NT2/D1 (cell line): ENCODE measurements around the gene ARAP3.

Experiments used
- DNase-seq: peaks from one replicate; pipeline ENCODE4 v3.0.0-alpha.2; 2011; ENCODE audit warnings: low read depth, low spot score
- H3K27me3 ChIP-seq: 2 replicates; pipeline ENCODE4 v1.6.0; 2011; ENCODE audit warnings: mild to moderate bottlenecking; ENCODE audit not compliant: insufficient read length, insufficient read depth
- H3K36me3 ChIP-seq: 2 replicates; pipeline ENCODE4 v1.6.1; 2011; ENCODE audit warnings: mild to moderate bottlenecking, low read length, mixed read lengths; ENCODE audit not compliant: insufficient read depth, insufficient read length
- H3K4me1 ChIP-seq: 2 replicates; pipeline ENCODE4 v1.5.1; 2011; ENCODE audit not compliant: insufficient read depth, insufficient read length
- H3K4me3 ChIP-seq: 2 replicates; pipeline ENCODE4 v1.5.1; 2011; ENCODE audit warnings: low read depth; ENCODE audit not compliant: insufficient read length
- H3K9ac ChIP-seq: 2 replicates; pipeline ENCODE4 v1.6.0; 2011; ENCODE audit warnings: low read depth; ENCODE audit not compliant: insufficient read length
- H3K9me3 ChIP-seq: 2 replicates; pipeline ENCODE4 v1.5.1; 2011; ENCODE audit warnings: mild to moderate bottlenecking, low read length; ENCODE audit not compliant: insufficient read depth
- SUZ12 ChIP-seq: IDR thresholded peaks from 2 replicates; pipeline ENCODE4 v1.6.1; 2011; ENCODE audit not compliant: insufficient read length, insufficient read depth; ENCODE audit errors: extremely low read depth
- YY1 ChIP-seq: IDR thresholded peaks from 2 replicates; pipeline ENCODE4 v1.6.1; 2011; ENCODE audit not compliant: insufficient read length, insufficient read depth
- ZNF274 ChIP-seq: IDR thresholded peaks from 2 replicates; pipeline ENCODE4 v1.6.1; 2011; ENCODE audit warnings: mild to moderate bottlenecking, low read depth, low read length

ARAP3 gene

DNA sequence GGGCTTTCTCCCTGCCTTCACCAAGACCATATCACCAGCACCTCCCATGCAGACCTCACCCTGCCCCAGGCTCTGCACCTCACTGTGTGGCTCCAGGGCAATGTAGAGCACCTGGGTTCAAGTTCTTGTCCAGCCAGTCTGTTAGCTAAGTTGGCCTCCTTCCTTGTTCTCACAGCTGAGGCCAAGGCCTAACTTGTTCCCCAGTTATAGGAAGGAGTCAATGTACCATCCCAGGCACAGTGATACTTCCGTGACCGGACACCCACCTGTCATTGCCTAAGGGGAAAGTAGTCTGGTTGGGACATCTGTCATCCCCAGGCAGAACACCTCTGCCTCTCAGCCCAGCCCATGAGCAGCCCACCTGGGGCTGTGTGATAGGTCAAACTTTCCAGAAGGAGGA is 14.4 kb upstream of the ARAP3 start:
- Histone ChIP-seq H3K36me3 (no peaks in the 10 kb centered on the region), H3K4me1 (peaks cover 7% of the 10 kb centered on the region), H3K4me3 (no peak overlapping the region), H3K27me3 (peaks cover 15% of the 10 kb centered on the region), H3K9ac (no peak overlapping the region), H3K9me3 (no peaks in the 10 kb centered on the region)
- TF ChIP-seq YY1 (no peak), ZNF274 (no peak), SUZ12 (no peak)
- no peak for DNase-seq

DNA sequence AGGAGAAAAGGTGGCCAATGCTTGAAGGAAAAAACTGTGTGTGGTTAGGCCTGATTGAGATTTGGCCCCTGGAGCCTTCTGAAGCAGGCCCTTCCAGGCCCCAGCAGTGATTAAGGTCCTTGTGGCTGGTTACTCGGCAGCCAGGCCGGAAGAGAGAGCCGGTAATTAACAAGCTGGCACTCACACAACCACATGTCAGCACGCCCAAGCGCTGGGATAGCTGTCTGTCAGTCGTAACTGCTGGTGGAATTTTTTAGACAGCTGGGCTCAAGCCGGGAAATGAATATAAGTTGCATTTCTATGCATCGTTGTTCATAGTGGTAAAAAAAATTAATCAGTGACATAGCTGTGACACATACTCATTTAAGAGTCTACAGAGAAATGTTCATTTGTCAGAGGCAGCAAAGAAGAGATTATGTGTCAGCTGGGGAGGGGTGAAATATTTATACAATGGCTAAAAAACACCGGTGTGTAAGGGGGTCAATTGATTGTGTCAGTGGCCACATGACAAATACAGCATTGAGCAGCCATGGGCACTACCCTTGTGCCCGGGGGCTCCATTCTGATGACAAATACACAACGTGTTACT is 13.7 kb upstream of the ARAP3 start:
- H3K4me1 ChIP-seq = peaks cover 7% of the 10 kb centered on the region
- H3K4me3 ChIP-seq = no peak overlapping the region
- no peak for DNase-seq
- no peaks in the 10 kb centered on the region for H3K9me3 ChIP-seq
- no peaks in the 10 kb centered on the region for H3K36me3 ChIP-seq
- TF ChIP-seq ZNF274 (no peak), YY1 (no peak), SUZ12 (no peak)
- H3K9ac ChIP-seq = peak overlapping the region; percentile 26
- H3K27me3 ChIP-seq = peaks cover 17% of the 10 kb centered on the region

DNA sequence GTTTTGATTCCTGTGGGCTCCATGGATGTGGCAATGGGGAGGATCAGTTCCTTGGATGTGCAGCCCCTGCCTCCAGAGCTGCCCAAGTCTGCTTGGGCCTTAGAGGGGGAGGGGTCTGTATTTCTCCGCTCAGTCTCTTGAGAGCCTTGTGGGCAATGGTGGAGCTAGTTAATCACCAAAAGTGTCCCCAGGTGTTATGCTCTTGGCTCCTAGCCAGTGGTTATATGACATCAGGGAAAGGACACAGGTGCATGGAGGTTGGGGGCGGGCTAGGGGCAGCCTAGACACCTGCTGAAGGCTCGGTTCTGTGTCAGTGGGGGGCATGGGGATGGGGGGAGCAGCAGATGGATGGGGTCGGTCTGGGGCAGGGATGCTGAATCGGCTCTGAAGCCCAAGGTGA is 12.4 kb upstream of the ARAP3 start:
- Histone ChIP-seq H3K36me3 (no peaks in the 10 kb centered on the region), H3K4me1 (peaks cover 7% of the 10 kb centered on the region), H3K9me3 (no peaks in the 10 kb centered on the region), H3K4me3 (no peak overlapping the region), H3K9ac (no peak overlapping the region), H3K27me3 (peaks cover 14% of the 10 kb centered on the region)
- TF ChIP-seq YY1 (no peak), SUZ12 (no peak), ZNF274 (no peak)
- no peak for DNase-seq

DNA sequence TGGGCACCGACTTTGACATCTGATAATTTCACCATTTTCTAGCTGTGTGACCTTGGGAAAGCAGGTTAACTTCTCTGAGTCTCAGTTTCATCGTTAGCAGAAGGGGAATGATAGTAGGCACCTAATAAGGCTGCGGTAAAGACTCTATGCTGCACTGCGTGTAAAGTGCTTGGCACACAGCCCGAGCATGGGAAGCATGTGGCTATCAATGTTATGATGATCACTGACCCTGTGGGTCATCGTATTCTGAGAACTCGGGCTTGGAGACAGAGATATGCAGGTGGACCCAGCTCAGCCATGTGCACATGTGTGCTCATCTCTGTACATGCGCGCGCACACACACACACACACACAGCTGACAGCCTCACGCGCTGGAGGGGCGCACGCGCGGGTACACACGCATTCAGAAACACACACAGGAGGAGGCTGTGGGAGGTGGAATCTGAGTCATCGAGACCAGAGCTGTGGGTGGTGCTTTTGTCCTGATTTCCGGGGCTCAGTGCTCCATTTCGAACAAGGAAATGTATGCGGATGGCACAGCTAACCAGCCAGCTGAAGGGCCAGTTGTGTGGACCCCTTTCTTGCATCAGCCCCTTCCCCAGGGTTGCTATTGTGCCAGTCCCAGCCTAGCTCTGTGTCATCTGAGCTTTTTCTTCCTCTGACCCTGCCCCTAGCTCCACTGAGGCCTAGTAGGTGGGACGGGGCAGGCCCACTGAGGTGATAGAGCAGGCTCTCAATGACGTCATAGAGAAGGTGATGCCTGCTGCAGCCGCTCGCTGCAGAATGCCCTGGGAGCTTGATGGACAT is 11.1 kb upstream of the ARAP3 start:
- H3K27me3 ChIP-seq = peaks cover 14% of the 10 kb centered on the region

DNA sequence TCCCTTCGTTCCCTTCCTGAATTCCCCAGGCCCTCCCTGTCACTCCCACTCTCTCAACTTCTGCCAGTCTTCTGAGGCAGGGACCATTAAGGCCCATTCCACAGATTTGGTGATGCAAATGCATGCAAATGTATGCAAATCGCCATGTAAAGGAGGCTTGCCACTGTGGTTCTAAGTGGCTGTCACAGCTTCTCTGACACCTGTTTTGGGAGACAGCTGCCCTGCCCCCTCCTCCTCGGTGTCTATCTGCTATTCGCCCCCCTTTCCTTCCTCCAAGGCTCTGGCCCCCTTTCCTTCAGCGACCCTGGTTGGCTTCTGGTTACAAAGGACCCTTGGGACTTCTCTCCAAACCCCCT is 10.5 kb upstream of the ARAP3 start:
- no peaks in the 10 kb centered on the region for H3K9me3 ChIP-seq
- DNase-seq = no peak
- peak overlapping the region; percentile 21 for H3K4me3 ChIP-seq
- TF ChIP-seq SUZ12 = no peak
- no peak for TF ChIP-seq YY1
- TF ChIP-seq ZNF274 = no peak
- H3K27me3 ChIP-seq = peaks cover 14% of the 10 kb centered on the region
- no peaks in the 10 kb centered on the region for H3K36me3 ChIP-seq
- peak overlapping the region; percentile 36 for H3K9ac ChIP-seq
- H3K4me1 ChIP-seq = peaks cover 15% of the 10 kb centered on the region

More for the DNA sequence above, 11.1 kb upstream of the ARAP3 start:
- Histone ChIP-seq H3K9ac (no peak overlapping the region), H3K4me1 (peaks cover 15% of the 10 kb centered on the region), H3K4me3 (no peak overlapping the region), H3K36me3 (no peaks in the 10 kb centered on the region), H3K9me3 (no peaks in the 10 kb centered on the region)
- no peak for TF ChIP-seq YY1
- no peak for TF ChIP-seq ZNF274
- TF ChIP-seq SUZ12 = no peak
- no peak for DNase-seq

DNA sequence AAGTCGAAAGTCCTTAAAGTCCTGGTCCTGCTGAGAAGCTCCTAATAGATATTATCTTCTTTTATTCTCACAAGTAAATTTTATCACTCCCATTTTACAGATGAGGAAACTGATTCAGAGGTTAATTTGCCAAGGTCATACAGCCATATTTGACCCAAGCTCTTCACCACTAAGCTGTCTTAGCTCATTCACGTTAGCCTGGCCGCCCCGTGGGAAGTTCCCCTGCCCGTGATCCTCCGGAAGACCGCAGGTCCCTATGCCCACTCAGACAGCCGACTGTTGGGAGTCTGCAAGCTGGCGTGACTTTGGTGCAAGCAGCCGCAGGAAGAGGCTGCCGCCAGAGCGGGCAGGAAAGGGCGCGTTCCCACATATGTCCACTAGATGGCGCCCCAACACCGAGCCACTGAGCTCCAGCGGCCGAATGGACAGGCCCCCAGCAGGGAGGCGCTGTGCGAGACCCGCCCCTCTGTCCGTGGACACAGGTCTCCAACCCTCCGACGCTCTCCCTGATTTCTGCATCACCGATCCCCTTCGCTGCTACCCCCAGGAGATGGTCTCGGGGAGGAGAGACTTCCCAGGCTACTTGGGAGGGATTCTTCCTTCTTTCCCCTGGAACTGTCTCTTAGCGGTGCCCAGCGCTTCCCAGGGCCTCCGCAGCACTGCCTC is 10.0 kb upstream of the ARAP3 start:
- Histone ChIP-seq H3K9ac (peak overlapping the region; percentile 36), H3K4me3 (peak overlapping the region; percentile 21), H3K9me3 (no peaks in the 10 kb centered on the region), H3K36me3 (no peaks in the 10 kb centered on the region), H3K27me3 (peaks cover 14% of the 10 kb centered on the region), H3K4me1 (peaks cover 15% of the 10 kb centered on the region)
- TF ChIP-seq SUZ12 = no peak
- peak; percentile 57 for DNase-seq

DNA sequence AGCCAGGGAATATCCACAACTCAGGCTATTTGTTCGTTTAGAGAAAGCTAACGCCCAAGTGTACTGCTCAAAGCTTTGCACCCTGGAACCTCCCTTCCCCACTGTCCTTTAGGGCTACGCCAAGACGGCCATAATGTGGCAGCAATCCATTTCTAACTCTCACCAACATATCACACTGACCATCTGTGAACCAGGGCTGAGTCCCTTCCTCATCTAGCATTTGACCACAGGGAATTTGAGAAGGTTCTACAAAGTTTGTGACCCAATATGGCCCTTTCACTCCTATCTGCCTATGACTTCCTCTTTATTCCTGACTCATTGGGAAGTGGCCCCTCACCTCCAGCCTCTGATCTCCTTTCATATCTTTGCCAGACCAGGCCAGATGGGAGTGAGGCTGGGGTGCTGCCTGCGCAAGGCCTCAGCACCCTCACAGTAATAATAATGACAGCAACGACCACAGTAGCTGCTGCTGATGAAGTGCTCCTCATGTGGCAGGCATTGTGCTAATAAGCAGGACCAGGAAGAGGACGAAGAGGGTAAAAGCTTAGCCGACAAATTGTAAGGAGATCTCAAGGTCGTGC is 9.3 kb upstream of the ARAP3 start:
- no peaks in the 10 kb centered on the region for H3K36me3 ChIP-seq
- no peak overlapping the region for H3K4me3 ChIP-seq
- peaks cover 15% of the 10 kb centered on the region for H3K4me1 ChIP-seq
- H3K9ac ChIP-seq = no peak overlapping the region
- no peak for DNase-seq
- H3K27me3 ChIP-seq = peaks cover 14% of the 10 kb centered on the region
- H3K9me3 ChIP-seq = no peaks in the 10 kb centered on the region
- TF ChIP-seq YY1 (no peak), ZNF274 (no peak), SUZ12 (no peak)
